ENCODE data around the gene TPSD1.

GRCh38 chr16:1245452-1246020, 10.3 kb upstream of the TPSD1 start:
- TF ChIP-seq CTCF (IDR thresholded peaks at IDR 0.05) (no peak), EZH2 (IDR thresholded peaks at IDR 0.05; ENCODE audit: borderline replicate concordance, insufficient read depth, low read depth, low read length, poor library complexity, severe bottlenecking) (no peak)
